ENCODE data around the gene SMURF2.
A peak's percentile ranks its signal among the peaks of the same experiment; 100 is the strongest.

The SMURF2 gene

DNA sequence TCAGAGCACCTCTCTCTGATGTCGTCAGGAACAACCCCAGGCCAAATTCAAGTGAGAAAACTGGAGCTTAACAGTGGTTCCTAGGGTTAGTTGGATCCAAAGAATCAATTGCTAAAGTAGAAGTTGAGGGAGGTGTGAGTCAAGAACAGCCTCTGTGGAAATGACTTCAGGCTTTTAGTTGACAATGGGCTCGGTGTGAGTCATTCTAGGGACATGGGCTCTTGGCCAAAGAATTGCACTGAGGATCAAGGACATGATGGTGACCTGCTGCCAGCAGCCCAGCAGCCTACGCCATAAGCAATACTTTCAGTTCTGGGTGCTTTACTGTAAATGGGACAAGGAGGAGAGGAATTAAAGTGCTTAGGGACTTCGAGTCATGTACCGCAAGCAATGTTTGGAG is 32.1 kb upstream of the SMURF2 start:
- peak; percentile 69 to 92 for DNase-seq (ENCODE audit: low read depth in 2 of 2)
- no peak overlapping the region for H3K4me3 ChIP-seq (replicated peaks in 1 of 2; ENCODE audit: low read depth in 2 of 2, low read length in 2 of 2)
- TF ChIP-seq, protein P1, sequence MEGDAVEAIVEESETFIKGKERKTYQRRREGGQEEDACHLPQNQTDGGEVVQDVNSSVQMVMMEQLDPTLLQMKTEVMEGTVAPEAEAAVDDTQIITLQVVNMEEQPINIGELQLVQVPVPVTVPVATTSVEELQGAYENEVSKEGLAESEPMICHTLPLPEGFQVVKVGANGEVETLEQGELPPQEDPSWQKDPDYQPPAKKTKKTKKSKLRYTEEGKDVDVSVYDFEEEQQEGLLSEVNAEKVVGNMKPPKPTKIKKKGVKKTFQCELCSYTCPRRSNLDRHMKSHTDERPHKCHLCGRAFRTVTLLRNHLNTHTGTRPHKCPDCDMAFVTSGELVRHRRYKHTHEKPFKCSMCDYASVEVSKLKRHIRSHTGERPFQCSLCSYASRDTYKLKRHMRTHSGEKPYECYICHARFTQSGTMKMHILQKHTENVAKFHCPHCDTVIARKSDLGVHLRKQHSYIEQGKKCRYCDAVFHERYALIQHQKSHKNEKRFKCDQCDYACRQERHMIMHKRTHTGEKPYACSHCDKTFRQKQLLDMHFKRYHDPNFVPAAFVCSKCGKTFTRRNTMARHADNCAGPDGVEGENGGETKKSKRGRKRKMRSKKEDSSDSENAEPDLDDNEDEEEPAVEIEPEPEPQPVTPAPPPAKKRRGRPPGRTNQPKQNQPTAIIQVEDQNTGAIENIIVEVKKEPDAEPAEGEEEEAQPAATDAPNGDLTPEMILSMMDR (IDR thresholded peaks at IDR 0.05; ENCODE audit: low read depth, low read length), result no peak

DNA sequence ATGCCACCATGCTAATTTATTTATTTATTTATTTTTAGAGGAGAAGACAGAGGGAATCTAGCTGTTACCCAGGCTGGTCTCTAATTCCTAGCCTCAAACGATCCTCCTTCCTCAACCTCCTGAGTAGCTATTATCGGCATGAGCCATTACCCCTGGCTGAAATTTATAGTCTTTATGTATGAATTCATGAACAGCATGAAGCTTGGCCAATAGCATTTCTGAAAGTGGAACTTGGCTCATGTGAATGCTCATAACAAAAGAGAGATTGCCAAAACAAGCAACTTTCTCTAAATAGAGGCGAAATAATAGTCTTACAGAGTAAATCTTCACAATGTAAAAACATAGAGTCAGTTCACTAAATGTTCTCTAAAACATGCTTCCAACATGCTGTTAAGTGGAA is 30.1 kb upstream of the SMURF2 start:
- no peak overlapping the region for H3K4me3 ChIP-seq (replicated peaks in 1 of 2; ENCODE audit: low read depth in 2 of 2, low read length in 2 of 2)
- TF ChIP-seq, protein P1 (IDR thresholded peaks at IDR 0.05; ENCODE audit: low read depth, low read length), result no peak
- DNase-seq (ENCODE audit: low read depth in 2 of 2), result peak in 1 of 2 donors; percentile 27

DNA sequence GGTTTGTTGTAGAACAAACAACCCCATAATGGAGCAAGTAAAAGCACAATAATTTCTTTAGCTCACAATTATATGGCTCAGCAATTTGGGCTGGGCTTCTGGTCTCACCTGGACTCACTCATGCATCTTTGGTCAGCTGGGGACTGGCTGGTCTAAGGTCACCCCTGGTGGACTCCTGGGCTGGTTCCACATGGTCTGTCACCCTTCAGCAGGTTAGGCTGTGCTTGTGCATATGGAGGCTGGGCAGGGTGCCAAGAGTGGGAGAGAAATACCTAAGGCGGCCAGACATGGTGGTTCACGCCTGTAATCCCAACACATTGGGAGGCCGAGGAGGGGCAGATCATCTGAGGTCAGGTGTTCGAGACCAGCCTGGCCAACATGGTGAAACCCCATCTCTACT is 27.0 kb upstream of the SMURF2 start:
- no peak for DNase-seq (ENCODE audit: low read depth in 2 of 2)
- H3K4me3 ChIP-seq (replicated peaks in 1 of 2; ENCODE audit: low read depth in 2 of 2, low read length in 2 of 2), result no peak overlapping the region
- TF ChIP-seq, protein P1 (IDR thresholded peaks at IDR 0.05; ENCODE audit: low read depth, low read length), result no peak

DNA sequence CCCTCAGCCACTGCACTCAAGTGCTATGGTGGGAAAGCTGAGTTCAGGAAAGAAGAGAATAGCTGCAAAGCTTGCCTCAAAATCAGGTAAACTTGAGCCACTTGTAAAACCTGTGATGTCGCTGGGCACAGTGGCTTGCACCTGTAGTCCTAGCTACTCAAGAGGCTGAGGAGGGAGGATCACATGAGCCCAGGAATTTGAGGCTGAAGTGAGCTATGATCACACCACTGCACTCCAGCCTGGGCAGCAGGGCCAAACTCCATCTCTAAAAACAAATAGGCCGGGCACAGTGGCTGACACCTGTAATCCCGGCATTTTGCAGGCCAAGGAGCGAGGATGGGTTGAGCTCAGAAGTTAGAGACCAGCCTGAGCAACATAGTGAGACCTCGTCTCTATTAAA is 26.4 kb upstream of the SMURF2 start:
- H3K4me3 ChIP-seq (replicated peaks in 1 of 2; ENCODE audit: low read depth in 2 of 2, low read length in 2 of 2), result no peak overlapping the region
- TF ChIP-seq, protein P1 (IDR thresholded peaks at IDR 0.05; ENCODE audit: low read depth, low read length), result no peak
- DNase-seq (ENCODE audit: low read depth in 2 of 2), result no peak

DNA sequence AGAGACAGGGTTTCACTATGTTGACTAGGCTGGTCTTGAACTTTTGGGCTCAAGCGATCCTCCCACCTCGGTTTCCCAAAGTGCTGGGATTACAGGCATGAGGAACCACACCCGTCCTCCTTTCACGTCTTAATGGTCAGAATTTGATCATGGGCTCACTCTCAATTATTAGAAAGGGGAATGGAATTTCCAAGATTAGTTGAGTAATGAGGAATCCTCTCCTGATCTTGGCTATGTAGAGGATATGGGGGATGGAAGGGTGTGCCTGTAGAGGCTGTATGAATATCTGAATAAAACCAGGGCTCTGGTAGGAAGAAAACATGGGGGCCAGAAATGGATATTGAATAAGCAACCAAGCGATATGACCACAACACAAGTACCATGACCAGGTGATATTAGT is 25.9 kb upstream of the SMURF2 start:
- TF ChIP-seq, protein P1 (IDR thresholded peaks at IDR 0.05; ENCODE audit: low read depth, low read length), result no peak
- DNase-seq (ENCODE audit: low read depth in 2 of 2), result peak; percentile 36 to 78
- no peak overlapping the region for H3K4me3 ChIP-seq (replicated peaks in 1 of 2; ENCODE audit: low read depth in 2 of 2, low read length in 2 of 2)

DNA sequence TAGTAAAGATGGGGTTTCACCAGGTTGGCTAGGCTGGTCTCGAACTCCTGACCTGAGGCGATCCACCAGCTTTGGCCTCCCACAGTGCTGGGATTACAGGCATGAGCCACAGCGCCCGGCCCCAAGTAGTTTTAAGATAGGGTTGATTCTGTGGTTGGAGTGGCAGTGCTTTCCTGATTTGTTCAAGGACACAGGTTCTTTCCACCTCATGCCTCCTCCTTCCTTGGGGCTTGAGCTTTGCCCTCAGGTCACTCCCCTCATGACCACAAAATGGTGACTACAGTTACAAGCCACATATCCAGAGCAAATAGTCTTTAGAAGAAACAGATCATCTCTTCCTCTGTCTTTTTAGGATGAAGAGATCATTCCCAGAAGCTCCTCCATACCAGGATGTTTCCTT is 25.3 kb upstream of the SMURF2 start:
- H3K4me3 ChIP-seq (replicated peaks in 1 of 2; ENCODE audit: low read depth in 2 of 2, low read length in 2 of 2), result no peak overlapping the region
- DNase-seq (ENCODE audit: low read depth in 2 of 2), result no peak
- TF ChIP-seq, protein P1 (IDR thresholded peaks at IDR 0.05; ENCODE audit: low read depth, low read length), result no peak

DNA sequence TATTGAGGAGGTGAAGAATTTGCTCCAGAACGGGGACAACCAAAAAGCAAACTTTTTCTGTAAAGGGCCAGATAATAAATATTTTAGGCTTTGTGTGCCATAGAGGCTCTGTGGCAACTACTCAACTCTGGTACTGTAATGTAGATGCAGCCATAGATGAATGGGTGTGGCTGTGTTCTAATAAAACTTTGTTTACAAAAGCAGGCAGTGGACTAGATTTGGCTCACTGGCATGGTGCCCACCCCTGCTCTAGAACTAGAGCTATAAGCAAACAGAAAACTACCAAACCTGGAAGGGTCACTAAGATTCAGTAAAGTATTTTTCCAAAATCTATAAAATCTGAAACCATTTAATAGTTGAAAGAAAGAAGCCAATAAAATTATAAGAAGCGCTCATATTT is 24.6 kb upstream of the SMURF2 start:
- no peak for DNase-seq (ENCODE audit: low read depth in 2 of 2)
- no peak overlapping the region for H3K4me3 ChIP-seq (replicated peaks in 1 of 2; ENCODE audit: low read depth in 2 of 2, low read length in 2 of 2)
- TF ChIP-seq, protein P1 (IDR thresholded peaks at IDR 0.05; ENCODE audit: low read depth, low read length), result no peak

All from cardiac fibroblast (primary cell).